Measurements from ENCODE around the gene NDUFAF2. TPM values are rescaled to one million over a fixed set of nuclear protein-coding genes. Genes with fewer than 3 reads are reported as not detected.
A peak's percentile ranks its signal among the peaks of the same experiment; 100 is the strongest.
"Not testable (repeated sequence)": the region's sequence is repeated elsewhere in the genome, so short reads cannot be mapped to it uniquely, and the experiment has no call there.

Gene NDUFAF2
- total RNA-seq, 1 donor from 2014 or later: 18.1 TPM

DNA sequence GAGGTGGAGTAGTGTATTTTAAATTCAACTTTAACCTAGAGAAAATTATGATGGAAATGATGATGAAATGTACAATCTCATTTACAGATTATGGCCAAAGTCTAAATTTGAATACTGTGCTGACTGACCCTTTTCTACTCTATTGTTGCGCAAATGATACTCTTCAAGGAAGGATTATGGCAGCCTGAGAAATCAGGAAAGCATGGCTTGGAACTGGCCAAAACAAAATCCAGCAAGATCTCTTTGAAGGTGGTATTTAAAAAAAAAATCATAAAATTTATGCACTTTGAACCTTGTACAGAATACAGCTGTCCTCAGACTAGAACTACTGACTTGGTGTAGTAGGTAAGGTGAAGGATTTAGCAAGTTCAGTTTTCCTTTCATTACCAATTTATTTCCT is 105.3 kb downstream of the NDUFAF2 start:
- no peak for DNase-seq

DNA sequence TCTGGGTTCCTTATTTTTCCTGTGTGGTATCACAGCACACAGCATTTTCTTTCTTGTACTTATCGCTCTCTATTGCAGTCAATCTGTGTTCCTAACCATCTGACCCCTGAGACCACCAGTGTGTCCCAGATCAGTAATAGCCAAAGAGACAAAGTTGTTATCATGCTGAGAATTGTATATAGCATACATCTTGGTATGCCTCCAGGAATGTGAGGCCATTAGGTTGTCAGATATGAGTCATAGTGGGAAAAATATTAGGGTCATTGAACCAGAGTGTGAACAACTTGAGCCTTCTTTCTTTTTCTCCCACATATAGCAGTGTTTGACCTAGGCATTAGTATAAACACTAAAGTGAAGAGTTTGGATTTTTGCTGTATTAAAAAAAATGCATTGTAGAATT is 106.3 kb downstream of the NDUFAF2 start:
- no peak for DNase-seq

DNA sequence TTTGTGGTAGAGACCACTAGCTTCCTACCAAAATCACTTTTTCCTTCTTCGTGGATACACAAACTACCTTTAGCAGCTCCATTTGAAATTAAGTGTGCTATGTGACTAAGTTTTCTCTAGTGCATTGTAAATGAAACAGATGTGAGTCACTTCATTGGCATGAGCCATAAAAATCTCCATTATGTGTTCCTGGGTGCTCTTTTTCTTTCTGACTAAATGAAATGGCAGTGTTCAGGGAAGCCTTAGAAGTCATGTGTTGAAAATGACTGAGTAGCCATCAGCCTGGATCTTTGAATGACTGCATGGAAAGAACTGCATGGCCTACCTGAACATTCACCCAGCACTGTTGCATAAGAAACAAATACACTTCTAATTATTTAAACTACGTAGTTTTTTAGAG is 107.9 kb downstream of the NDUFAF2 start:
- no peak for DNase-seq

DNA sequence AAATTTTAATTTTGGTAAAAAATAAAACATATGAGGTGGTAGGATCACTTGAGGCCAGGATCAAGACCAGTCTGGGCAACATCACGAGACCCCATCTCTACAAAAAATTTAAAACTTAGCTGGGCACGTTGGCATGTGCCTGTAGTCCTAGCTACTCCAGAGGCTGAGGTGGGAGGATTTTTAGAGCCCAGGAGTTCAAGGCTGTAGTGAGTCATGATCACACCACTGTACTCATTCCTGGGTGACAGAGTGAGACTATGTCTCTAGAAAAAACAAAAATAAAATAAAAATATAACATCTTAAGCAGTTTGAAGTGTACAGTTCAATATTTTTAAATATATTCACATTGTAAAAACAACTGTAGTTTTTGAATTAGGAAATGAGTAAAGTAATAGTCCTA is 108.9 kb downstream of the NDUFAF2 start:
- DNase-seq: no peak

DNA sequence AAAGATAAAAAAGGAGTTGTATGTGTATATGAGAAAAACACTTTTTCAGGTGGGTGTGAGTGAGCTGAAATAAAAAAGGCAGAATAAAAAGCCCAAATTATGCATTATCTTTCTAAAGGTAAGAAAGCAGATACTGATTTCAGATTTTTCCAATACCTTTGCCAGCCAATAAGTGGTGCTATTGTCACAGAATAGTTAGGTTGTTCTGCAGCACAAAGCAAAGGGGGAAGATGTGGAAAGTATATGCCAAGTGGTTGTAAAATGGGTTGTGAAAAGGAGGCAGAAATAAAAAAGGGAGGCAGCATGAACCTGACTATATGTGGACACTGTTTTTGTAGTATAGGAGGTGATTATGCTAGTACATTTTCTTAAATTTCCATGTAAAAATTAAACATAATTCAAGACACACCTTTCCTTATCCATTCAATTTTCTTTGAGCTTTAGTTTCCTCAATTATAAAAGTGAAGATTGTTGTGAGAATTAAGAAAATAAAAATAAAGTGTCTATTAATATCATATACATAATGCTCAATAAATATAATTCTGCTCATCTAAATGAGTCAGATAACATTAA is 110.5 kb downstream of the NDUFAF2 start:
- DNase-seq: peak; percentile 56

DNA sequence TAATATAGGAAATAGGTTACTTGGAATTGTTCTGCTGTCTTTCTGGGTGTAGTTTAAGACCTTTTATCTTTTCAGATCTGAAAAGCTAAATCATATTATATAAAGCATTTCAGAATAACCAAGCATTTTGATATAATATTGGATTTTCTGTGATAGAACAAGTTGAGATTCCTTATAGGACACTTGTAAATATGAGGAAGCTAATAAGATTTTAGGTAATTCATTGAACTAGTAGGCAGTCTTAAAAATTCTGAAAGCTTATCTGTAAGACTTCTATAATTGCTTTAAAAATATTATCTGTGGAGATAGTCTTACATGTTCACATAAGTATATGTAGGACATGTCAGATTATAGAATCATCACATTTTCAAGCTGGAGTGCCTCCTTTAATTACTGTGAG is 114.5 kb downstream of the NDUFAF2 start:
- DNase-seq: no peak

DNA sequence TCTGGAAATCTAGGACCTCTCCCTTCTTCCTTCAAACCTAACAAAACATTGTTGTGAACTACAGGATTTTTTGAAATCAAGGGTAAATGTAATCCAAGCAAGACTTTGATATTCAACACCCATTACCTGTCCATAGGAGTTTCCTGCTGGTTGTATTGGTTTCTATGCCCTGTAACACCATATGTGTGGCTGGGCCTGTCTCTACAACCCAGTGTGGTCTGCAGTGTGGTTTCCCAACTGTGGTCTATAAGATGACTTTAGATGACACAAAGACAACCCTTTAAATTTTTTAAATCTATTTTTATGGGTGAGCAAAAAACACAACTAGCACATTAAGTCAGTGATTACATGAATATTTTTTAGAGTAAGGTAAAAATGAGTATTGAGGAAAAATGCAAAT is 124.1 kb downstream of the NDUFAF2 start:
- DNase-seq: no peak

DNA sequence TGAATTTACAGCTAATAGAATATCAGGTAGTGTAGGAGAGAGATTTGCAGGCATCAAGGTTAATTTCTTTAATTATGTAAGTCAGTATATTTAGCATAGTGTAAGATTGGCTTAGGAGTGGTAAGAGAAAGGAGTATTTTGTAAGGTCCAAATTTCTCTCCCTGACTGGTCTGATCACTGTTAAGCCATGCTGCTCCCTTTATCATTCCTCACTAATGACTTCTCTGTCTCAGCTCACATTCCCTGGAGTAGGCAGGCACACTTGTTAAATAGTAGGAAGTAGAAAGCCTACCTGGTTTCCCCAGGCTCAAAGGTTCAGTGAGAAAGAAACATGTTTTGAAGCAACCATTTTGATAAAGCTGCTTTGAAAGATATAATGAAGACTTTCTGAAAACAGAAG is 126.5 kb downstream of the NDUFAF2 start:
- DNase-seq: no peak

DNA sequence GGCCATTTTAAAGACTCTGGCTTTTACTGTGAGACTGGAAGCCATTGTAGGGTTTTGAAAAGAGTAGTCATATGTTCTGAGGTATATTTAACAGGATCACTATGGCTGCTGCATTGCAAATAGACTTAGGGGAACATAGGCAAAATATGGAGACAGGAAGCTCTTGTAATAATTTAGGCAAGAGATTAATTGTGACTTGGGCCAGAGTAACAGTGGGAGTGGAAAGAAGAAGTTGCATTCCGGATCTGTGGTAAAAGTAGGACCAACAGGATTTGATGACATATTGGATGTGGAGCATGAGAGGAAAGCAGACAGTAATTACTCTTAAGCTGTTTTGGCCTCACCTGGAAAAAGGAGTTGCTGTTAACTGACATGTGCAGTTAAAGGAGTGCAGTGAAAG is 131.6 kb downstream of the NDUFAF2 start:
- DNase-seq: no peak

DNA sequence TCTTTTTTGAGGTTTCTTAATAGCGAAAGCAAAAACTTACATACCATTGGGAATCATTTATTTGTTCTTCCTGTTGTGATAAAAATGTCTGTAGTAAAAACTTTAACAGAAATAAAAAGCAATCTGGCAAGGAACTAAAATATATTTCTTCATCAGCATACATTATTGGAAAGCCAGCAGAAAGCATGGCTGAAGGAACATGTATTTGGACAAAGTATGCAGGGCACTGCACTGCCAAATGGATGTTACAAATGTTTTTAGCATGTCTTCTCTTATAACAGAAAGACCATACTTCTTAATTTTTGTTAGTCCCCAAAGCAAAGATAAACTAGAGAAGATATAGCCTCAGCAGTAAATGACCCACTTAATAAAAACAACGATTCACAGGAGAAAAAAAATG is 136.7 kb downstream of the NDUFAF2 start:
- no peak for DNase-seq

DNA sequence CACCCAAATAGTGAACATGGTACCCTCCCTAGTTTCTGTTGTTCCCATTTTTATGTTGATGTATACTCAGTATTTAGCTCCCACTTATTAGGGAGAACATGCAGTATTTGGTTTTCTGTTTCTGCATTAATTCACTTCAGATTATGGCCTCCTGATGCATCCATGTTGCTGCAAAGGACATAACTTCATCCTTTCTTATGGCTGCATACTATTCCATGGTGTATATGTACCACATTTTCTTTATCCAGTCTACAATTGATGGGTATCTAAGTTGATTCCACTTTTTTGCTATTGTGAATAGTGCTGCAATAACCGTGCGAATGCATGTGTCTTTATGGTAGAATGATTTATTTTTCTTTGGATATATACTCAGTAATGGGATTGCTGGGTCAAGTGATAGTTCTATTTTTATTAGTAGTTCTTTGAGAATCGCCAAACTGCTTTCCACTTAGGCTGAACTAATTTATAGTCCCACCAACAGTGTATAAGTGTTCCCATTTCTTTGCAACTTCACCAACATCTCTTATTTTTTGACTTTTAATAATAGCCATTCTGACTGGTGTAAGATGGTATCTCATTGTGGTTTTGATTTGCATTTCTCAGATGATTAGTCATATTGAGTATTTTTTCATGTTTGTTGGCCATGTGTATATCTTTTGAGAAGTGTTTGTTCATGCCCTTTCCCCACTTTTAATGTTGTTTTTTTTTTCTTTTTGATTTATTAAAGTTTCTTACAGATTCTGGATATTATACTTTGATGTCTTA is 137.7 kb downstream of the NDUFAF2 start:
- no peak for DNase-seq

DNA sequence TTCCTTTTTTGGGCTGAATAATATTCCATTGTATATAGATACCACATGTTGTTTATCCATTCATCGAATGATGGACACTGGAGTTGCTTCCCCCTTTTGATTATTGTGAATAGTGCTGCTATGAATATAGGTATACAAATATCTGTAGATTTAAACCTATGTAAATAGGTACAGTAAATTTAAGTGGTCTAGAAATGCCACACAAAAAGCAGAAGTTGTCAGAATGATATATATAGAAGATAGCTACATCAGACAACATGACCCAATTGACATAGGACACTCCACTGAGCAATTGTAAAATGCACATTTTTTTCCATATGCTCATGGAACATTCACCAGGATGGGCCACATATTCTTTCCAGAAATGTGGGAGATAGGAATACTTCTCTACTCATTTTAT is 139.7 kb downstream of the NDUFAF2 start:
- DNase-seq: no peak

DNA sequence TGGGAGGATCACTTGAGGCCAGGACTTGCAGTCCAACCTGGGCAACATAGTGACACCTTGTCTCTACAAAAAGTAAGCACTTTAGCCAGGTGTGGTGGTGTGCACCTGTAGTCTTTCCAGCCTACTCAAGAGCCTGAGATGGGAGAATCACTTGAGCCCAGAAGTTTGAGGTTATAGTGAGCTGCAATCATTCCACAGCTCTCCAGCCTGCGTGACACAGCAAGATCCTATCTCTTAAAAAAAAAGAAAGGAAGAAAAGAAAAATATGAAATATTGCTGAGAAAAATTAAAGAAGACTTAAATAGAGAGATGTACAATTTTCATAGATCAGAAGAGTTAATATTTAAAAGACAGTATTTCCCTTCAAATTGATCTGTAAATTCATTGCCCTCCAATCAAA is 140.9 kb downstream of the NDUFAF2 start:
- no peak for DNase-seq

DNA sequence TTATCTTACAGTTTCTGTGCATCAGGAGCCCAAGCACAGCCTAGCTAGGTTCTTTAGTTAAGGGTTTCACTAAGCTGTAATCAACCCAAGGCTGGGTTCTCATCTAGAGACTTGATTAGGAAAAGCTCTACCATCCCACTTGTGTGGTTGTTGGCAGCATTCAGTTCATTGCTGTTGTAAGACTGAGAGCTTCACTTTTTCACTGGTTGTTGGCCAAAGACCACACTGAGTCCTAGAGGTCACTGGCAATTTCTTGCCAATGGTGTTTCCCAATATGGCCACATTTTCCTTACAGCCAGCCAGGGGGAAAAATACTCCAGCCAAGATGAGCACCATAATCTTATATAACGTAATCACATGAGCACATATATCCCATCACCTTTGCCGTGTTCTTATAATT is 142.9 kb downstream of the NDUFAF2 start:
- DNase-seq: no peak

DNA sequence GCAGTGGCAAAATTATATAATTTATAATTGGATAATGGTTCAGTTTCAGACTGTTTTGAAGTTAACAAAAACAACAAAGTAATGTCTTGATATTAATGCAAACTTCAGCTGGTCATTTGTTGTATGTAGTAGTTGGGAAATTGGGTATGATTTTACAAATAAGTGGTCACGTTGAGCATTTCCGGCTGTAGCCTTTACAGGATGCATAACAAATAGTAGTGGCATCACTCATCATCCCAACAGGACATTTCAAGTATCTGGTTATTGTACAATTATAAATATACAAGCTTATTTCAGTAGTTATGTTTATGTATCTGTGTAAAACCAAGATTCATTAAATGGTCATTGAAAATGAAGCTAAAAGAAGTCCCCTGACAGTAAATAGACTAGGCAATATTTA is 144.3 kb downstream of the NDUFAF2 start:
- DNase-seq: no peak

DNA sequence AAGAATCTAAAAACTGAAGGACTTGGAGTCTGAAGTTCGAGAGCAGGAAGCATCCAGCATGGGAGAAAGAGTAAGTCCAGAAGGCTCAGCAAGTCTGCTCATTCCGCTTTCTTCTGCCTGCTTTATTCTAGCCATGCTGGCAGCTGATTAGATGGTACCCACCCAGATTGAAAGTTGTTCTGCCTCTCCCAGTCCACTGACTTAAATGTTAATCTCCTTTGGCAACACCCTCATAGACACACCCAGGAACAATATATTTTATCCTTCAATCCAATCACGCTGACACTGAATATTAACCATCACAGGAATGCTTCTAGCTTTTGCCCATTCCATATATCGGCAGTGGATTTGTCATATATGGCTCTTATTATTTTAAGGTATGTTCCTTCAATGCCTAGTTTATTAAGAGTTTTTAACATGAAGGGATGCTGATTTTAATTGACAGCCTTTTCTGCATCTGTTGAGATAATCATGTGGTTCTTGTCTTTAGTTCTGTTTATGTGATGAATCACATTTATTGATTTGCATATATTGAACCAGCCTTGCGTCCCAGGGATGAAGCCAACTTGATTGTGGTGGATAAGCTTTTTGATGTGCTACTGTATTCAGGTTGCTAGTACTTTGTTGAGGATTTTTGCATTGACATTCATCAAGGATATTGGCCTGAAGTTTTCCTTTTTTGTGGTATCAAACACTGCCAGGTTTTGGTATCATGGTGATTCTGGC is 148.2 kb downstream of the NDUFAF2 start:
- not testable (repeated sequence) for DNase-seq

DNA sequence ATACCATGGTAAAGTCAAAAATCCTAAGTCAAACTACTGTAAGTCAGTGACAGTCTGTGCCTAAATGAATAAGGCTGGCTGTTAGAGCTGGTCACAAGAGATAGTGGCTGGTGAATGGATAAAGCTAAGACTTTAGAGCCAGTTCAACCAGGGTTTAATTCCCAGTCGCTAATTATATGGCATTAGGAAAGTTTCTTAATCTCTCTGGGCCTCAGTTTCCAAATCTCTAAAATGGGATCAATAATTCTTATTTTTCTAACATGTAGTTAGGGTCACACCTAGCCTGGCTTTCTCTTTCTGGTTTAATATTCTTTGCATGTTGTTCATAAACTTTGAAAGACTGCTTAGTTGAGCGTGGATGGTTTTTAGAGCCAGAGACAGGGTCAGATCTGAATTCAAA is 152.5 kb downstream of the NDUFAF2 start:
- DNase-seq: no peak

DNA sequence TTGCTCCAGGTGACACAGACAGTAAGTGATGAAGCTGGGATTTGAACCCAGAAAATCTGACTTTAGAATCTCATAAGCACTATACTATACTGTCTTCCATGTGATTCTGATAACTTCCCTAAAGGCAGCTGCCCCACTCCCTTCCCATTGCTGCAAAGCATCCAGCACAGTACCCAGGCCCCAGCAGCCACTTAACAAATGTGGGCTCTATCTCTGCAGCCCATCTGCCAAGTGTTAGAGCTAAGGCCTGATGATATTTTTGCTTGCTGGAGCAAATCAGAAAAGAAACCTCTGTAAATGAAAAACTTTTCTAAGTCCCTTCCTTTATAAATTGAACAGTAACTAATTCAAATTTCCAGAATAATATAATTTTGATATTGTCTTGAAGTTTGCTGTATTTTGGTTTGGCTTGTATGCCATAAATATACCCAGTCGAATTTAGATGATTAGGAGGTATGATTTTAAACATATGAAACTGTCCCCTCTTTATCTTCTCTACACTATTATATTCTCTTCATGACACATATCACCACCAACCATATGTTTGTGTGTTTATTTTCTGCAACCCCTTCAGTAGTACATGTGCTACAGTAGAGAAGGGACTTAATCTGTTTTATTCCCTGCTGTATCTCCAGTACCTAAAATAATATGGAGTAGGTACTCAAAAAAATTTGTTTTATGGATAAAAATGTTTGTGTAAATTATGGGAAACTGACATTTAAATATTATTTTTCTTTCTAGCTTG is 153.4 kb downstream of the NDUFAF2 start:
- no peak for DNase-seq

DNA sequence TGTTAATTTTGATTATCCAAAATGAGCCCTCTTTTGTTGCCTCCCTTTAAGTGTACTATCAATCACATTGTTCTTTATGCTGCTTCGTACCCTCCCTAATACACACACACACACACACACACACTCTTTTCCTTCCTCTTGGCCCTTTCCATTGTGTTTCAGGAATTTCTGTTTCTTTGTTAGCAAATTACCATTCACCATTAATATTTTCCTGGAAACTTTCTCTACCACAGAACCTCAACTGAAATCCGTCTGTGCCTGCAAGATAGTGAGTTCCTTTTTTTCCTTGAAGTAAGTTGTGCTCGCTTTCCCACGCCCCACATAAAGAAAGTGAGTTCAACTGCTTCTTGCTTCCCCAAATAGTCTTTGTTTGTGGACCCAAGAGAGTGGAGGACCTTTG is 155.4 kb downstream of the NDUFAF2 start:
- DNase-seq: no peak

DNA sequence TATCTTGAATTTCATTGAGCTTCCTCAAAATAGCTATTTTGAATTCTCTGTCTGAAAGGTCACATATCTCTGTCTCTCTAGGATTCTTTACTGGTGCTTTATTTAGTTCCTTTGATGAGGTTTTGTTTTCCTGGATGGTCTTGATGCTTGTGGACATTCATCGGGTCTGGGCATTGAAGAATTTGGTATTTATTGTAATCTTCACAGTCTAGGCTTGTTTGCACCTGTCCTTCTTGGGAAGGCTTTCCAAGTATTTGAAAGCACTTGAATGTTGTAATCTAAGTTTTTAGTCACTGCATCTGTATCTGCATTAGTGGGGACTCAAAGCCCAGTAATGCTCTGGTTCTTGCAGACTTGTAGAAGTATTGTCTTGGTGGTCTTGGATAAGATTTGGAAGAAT is 169.4 kb downstream of the NDUFAF2 start:
- DNase-seq: no peak

DNA sequence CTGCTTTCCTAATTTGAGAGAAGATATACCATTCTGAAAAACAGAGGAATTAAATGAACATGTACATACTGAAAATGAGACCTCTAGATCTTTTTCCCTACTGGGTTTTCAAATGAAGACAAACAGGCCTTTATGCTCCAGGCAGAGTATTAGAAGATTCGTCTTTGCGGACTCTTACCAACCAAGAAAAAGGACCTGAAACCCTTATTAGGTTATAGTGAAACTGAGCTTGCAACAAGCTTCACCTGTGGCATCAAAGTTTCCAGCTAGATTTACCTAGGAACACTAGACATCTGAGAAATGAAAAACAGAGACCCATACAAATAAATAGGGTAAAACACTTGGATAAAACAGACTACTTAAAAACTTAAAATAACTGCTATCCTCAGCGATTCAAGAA is 171.0 kb downstream of the NDUFAF2 start:
- DNase-seq: no peak

DNA sequence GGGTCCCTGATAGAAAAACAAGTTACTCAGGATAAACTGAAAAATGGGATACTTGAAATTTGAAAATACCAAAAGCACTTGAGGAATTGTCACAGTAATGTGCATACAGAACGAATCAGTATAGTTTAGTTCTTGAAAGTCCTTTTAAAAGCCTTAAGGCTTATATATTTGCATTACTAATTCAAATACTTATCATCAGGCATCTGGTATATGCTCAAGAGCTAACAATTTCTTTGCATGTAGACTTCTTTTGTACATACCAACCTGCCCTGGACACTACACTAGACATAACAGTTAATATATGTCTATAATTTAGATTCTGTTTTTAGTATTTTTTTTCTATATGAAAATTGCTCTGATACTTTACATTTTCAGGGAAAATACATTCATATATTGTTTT is 174.1 kb downstream of the NDUFAF2 start:
- DNase-seq: no peak

DNA sequence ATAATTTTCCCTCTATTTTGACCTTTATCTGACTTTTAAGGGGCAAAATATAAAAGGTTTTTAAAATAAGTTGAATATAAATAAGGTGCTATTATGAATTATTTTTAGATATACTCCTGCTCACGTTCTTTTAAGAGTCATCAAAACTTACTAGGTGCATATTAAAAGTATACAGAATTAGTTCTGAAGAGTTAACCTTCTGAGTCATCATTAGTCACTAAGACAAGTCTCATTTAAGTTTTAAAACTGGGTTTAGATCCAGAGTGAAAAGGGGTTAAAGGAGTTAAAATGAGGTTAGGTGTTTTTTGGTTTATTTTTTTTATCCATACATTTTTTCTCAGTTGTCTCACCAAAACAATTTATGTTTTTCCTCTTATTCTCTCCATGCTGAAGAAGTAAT is 175.5 kb downstream of the NDUFAF2 start:
- no peak for DNase-seq

All from tongue (tissue), 2 donors.